DOHH2 (cell line): Measurements from ENCODE around the gene LRMDA.

Experiments used
- EZH2phosphoT487 ChIP-seq: fragments of 200-600 bp; sonication (generic); IDR thresholded peaks from 2 replicates; pipeline ENCODE4 v1.6.1; 2017; ENCODE audit warnings: borderline replicate concordance, mild to moderate bottlenecking, antibody characterized with exemption, low read length, moderate library complexity, mixed read lengths
- TF ChIP-seq, protein P1 (sequence below): fragments of 200-600 bp; sonication (generic); IDR thresholded peaks from one replicate; pipeline ENCODE4 v1.5.1; 2014; ENCODE audit warnings: antibody characterized with exemption, mild to moderate bottlenecking, low read depth, low read length; ENCODE audit not compliant: poor library complexity, severe bottlenecking

DNA sequence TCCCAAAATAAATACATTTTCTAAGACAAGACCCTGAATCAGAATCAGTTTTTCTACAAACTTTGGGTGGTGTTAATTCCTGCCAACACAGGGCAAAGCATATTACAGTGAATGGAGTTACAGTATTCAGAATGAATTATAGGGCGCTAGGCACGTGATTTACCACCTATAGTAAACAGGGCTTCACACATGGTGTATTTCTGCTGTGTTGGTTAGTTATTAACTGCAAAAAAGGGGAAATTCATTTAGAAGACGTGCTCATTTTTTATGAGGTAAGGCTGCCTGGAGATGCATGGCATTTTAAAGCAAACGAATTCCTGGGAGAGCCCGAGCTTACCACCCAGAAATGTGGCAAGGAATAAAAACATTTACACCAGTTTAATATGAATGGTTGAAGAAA is 393.8 kb downstream of the LRMDA start:
- TF ChIP-seq, protein P1, sequence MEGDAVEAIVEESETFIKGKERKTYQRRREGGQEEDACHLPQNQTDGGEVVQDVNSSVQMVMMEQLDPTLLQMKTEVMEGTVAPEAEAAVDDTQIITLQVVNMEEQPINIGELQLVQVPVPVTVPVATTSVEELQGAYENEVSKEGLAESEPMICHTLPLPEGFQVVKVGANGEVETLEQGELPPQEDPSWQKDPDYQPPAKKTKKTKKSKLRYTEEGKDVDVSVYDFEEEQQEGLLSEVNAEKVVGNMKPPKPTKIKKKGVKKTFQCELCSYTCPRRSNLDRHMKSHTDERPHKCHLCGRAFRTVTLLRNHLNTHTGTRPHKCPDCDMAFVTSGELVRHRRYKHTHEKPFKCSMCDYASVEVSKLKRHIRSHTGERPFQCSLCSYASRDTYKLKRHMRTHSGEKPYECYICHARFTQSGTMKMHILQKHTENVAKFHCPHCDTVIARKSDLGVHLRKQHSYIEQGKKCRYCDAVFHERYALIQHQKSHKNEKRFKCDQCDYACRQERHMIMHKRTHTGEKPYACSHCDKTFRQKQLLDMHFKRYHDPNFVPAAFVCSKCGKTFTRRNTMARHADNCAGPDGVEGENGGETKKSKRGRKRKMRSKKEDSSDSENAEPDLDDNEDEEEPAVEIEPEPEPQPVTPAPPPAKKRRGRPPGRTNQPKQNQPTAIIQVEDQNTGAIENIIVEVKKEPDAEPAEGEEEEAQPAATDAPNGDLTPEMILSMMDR, result no peak
- no peak for TF ChIP-seq EZH2phosphoT487
